ENCODE data around the gene PTN. TPM values are rescaled to one million over a fixed set of nuclear protein-coding genes. Genes with fewer than 3 reads are reported as not detected.

Gene PTN
- total RNA-seq, 4 donors from 2014 or later: 1.4 to 6.9 (median 2.6) TPM

- H3K4me1 ChIP-seq: peaks cover 4% of the 10 kb centered on the region
- no peak for DNase-seq (ENCODE audit: low spot score in 2 of 2)
Observed at GRCh38 chr7:137328373-137329120, 15.0 kb downstream of the PTN start.

GRCh38 chr7:137325927-137326326 lies 17.6 kb downstream of the PTN start:
- Histone ChIP-seq H3K9me3 (no peaks in the 10 kb centered on the region), H3K36me3 (no peaks in the 10 kb centered on the region), H3K27ac (no peak overlapping the region), H3K27me3 (no peaks in the 10 kb centered on the region), H3K4me3 (no peak overlapping the region), H3K4me1 (no peaks in the 10 kb centered on the region)
- WGBS: 51% methylated on average over 2 of the region's 2 CpGs
- TF ChIP-seq CTCF (IDR thresholded peaks at IDR 0.05) (no peak), EP300 (IDR thresholded peaks at IDR 0.05) (no peak), POLR2A (IDR thresholded peaks at IDR 0.05) (no peak), POLR2AphosphoS5 (IDR thresholded peaks at IDR 0.05) (no peak)
- DNase-seq (ENCODE audit: low spot score in 2 of 2): no peak

More at GRCh38 chr7:137328373-137329120, 15.0 kb downstream of the PTN start:
- H3K27me3 ChIP-seq: no peaks in the 10 kb centered on the region
- TF ChIP-seq CTCF (IDR thresholded peaks at IDR 0.05) (no peak), POLR2AphosphoS5 (IDR thresholded peaks at IDR 0.05) (no peak), EP300 (IDR thresholded peaks at IDR 0.05) (no peak), POLR2A (IDR thresholded peaks at IDR 0.05) (no peak)
- no peaks in the 10 kb centered on the region for H3K9me3 ChIP-seq
- WGBS: 38% methylated on average over 5 of the region's 5 CpGs
- H3K36me3 ChIP-seq: no peaks in the 10 kb centered on the region
- H3K27ac ChIP-seq: no peak overlapping the region
- no peak overlapping the region for H3K4me3 ChIP-seq

- DNase-seq (ENCODE audit: low spot score in 2 of 2): no peak
- H3K4me3 ChIP-seq: no peak overlapping the region
- no peak overlapping the region for H3K27ac ChIP-seq
- no peak for TF ChIP-seq CTCF (IDR thresholded peaks at IDR 0.05)
- no peak for TF ChIP-seq POLR2AphosphoS5 (IDR thresholded peaks at IDR 0.05)
- TF ChIP-seq POLR2A (IDR thresholded peaks at IDR 0.05): no peak
- no peak for TF ChIP-seq EP300 (IDR thresholded peaks at IDR 0.05)
- no peaks in the 10 kb centered on the region for H3K36me3 ChIP-seq
- H3K9me3 ChIP-seq: no peaks in the 10 kb centered on the region
- H3K4me1 ChIP-seq: no peaks in the 10 kb centered on the region
- no peaks in the 10 kb centered on the region for H3K27me3 ChIP-seq
Observed at GRCh38 chr7:137324796-137325696, 18.5 kb downstream of the PTN start.

- no peak for TF ChIP-seq POLR2AphosphoS5 (IDR thresholded peaks at IDR 0.05)
- TF ChIP-seq POLR2A (IDR thresholded peaks at IDR 0.05): no peak
- TF ChIP-seq CTCF (IDR thresholded peaks at IDR 0.05): no peak
- Histone ChIP-seq H3K27ac (no peak overlapping the region), H3K36me3 (no peaks in the 10 kb centered on the region), H3K9me3 (no peaks in the 10 kb centered on the region), H3K4me1 (no peaks in the 10 kb centered on the region), H3K27me3 (no peaks in the 10 kb centered on the region), H3K4me3 (no peak overlapping the region)
- DNase-seq (ENCODE audit: low spot score in 2 of 2): no peak
- 78% methylated on average over 9 of the region's 9 CpGs for WGBS
Observed at GRCh38 chr7:137316648-137317353, 26.7 kb downstream of the PTN start.
